ENCODE measurements around the gene JARID2.

Gene JARID2

DNA sequence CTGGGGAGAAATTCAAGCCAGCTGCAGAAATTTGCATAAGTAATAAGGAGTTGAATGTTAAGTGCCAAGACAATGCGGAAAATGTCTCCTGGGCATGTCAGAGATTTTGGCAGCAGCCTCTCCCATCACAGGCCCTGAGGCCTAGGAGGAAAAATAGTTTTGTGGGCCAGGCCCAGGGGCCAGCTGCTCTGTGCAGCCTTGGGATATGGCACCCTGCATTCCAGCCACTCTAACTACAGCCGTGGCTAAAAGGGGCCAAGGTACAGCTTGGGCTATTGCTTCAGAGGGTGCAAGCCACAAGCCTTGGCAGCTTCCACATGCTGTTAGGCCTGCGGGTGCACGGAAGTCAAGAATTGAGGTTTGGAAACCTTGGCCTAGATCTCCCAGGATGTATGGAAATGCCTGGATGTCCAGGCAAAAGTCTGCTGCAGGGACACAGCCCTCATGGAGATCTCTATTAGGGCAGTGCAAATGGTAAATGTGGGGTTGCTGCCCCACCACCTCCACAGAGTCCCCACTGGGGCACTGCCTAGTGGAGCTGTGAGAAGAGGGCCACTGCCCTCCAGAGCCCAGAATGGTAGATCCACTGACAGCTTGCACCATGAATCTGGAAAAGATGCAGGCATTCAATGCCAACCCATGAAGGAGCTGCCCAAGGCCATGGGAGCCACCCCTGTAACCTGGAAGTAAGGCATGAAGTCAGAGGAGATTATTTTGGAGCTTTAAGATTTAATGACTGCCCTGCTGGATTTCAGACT, 290.5 kb downstream of the JARID2 start:
- Histone ChIP-seq H3K4me3 (ENCODE audit: low read depth, low read length) (no peak overlapping the region), H3K36me3 (ENCODE audit: control insufficient read depth in 2 of 2, insufficient read depth in 1 of 2, low read length in 2 of 2) (peaks cover 0 to 6% of the 10 kb centered on the region in 2 experiments; a peak in 1 of 3 replicates), H3K27ac (ENCODE audit: extremely low read depth, low read depth, low read length) (no peak overlapping the region), H3K4me1 (ENCODE audit: control insufficient read depth, insufficient read depth, low read length) (no peaks in the 10 kb centered on the region), H3K9me3 (ENCODE audit: control insufficient read depth, insufficient read depth, low read depth, low read length) (no peaks in the 10 kb centered on the region)
- CTCF ChIA-PET = interaction anchor here (0.6 kb wide), 1 partner anchor 647 kb away, joined by 3 read pairs; no protein-coding TSS in a partner anchor
- TF ChIP-seq ZNF585B (tag by site-specific recombination; IDR thresholded peaks at IDR 0.05) = peak; percentile 68
- TF ChIP-seq ZNF701 (tag by site-specific recombination; IDR thresholded peaks at IDR 0.05) = no peak
- no peak for TF ChIP-seq IKZF3 (tag by site-specific recombination; IDR thresholded peaks at IDR 0.05)
- POLR2A ChIA-PET = no interaction called here

DNA sequence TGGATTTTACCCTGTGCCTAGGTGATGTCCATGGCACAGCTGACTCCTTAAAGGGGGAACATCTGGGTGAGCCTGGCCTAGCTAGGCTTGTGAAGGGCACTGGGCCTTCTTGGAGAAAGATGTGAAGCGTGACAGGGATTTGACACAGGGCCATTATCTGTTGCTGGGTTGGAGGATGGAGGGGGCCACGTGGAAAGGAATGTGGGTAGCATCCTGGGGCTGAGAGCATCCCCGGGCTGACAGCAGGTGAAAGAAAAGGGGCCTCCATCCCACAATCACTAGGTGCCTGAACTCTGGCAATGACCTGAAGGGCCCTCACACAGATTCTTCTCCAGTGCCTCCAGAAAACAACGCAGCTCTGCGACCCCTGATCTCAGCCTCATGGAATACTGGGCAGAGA, 292.2 kb downstream of the JARID2 start:
- H3K27ac ChIP-seq (ENCODE audit: extremely low read depth, low read depth, low read length) = no peak overlapping the region
- H3K4me1 ChIP-seq (ENCODE audit: control insufficient read depth, insufficient read depth, low read length) = no peaks in the 10 kb centered on the region
- H3K9me3 ChIP-seq (ENCODE audit: control insufficient read depth, insufficient read depth, low read depth, low read length) = no peaks in the 10 kb centered on the region
- no peak overlapping the region for H3K4me3 ChIP-seq (ENCODE audit: low read depth, low read length)
- H3K36me3 ChIP-seq (ENCODE audit: control insufficient read depth in 2 of 2, insufficient read depth in 1 of 2, low read length in 2 of 2) = no peaks in the 10 kb centered on the region
- CTCF ChIA-PET = no interaction called here
- TF ChIP-seq ZFP41 (tag by site-specific recombination; IDR thresholded peaks at IDR 0.05; ENCODE audit: borderline replicate concordance) (no peak), ZNF391 (tag by site-specific recombination; IDR thresholded peaks at IDR 0.05; ENCODE audit: borderline replicate concordance, low read depth) (no peak), ZNF701 (tag by site-specific recombination; IDR thresholded peaks at IDR 0.05) (no peak), ZNF239 (tag by site-specific recombination; IDR thresholded peaks at IDR 0.05) (no peak), ZNF341 (tag by site-specific recombination; IDR thresholded peaks at IDR 0.05; ENCODE audit: low read depth) (no peak), ZNF596 (tag by site-specific recombination; IDR thresholded peaks at IDR 0.05) (no peak), ZNF571 (tag by site-specific recombination; IDR thresholded peaks at IDR 0.05) (no peak)
- POLR2A ChIA-PET = no interaction called here

DNA sequence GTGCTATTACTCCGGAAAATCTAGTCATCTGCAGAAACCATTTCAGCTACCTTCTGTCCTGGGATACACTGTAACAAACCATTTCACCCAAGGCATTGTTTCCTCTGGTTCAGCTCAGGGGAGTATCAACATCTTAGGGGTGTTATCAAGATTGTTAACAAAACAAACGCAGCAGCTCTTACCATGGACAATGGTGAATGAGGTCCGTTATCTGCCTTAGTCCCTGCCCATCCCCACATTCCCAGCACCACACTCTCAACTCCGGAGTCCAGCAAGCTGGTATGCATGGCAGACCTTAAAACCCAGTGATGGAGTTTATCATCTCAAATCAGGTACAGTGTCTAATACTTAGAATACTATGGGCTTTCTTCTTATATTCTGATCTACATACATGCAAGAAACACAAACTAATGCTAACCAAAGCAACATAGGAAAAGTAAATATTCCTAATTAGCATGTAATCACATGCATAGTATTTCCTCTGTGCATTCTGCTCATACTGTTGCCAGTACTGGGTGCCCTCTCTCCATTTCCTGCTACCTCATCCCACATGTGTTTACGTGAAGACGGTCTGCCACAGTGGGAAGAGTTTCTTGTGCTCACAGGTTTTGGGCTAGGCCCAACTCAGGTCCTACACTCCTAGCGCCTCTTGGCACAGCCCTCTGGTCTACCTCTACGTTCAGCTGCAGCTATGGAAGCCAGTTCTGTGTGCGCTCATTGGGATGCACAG, 293.1 kb downstream of the JARID2 start:
- ChIA-PET CTCF (no interaction called here), POLR2A (no interaction called here)
- Histone ChIP-seq H3K4me3 (ENCODE audit: low read depth, low read length) (no peak overlapping the region), H3K4me1 (ENCODE audit: control insufficient read depth, insufficient read depth, low read length) (no peaks in the 10 kb centered on the region), H3K36me3 (ENCODE audit: control insufficient read depth in 2 of 2, insufficient read depth in 1 of 2, low read length in 2 of 2) (no peaks in the 10 kb centered on the region), H3K9me3 (ENCODE audit: control insufficient read depth, insufficient read depth, low read depth, low read length) (no peaks in the 10 kb centered on the region), H3K27ac (ENCODE audit: extremely low read depth, low read depth, low read length) (no peak overlapping the region)
- TF ChIP-seq ZBTB8A (tag by site-specific recombination; IDR thresholded peaks at IDR 0.05) = no peak
- TF ChIP-seq ZNF211 (tag by site-specific recombination; IDR thresholded peaks at IDR 0.05; ENCODE audit: low read depth) = no peak

DNA sequence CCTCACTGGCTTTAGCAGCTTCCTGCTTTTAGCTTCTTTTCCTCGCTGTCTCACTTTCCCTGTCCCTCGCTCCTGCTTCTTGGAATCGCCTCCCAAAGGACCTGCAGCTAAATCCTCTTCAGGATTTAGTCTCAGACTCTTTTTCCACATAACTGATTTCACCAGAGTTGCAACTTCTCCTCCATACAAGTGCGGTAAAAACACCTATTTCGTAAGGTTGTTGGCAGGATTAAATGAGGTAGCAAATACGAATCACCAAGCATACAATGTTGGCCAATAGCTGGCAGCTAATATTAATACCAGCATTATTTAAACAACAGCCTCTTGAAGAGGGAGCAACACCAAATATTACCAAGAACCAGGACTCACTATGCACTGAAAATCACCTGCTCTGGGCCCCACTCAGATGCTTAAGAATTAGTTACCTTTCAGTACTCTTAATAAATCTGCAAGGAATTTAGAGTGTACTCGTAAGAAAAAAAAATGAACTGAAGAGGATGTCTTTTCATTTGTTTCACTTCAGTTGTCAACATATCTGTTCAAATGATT, 293.9 kb downstream of the JARID2 start:
- ChIA-PET POLR2A (no interaction called here), CTCF (no interaction called here)
- Histone ChIP-seq H3K27ac (ENCODE audit: extremely low read depth, low read depth, low read length) (no peak overlapping the region), H3K4me3 (ENCODE audit: low read depth, low read length) (no peak overlapping the region), H3K9me3 (ENCODE audit: control insufficient read depth, insufficient read depth, low read depth, low read length) (no peaks in the 10 kb centered on the region), H3K36me3 (ENCODE audit: control insufficient read depth in 2 of 2, insufficient read depth in 1 of 2, low read length in 2 of 2) (no peaks in the 10 kb centered on the region), H3K4me1 (ENCODE audit: control insufficient read depth, insufficient read depth, low read length) (no peaks in the 10 kb centered on the region)
- no peak for TF ChIP-seq GLIS1 (tag by site-specific recombination; IDR thresholded peaks at IDR 0.05)
- no peak for TF ChIP-seq ZNF600 (tag by site-specific recombination; IDR thresholded peaks at IDR 0.05)
- TF ChIP-seq ZNF23 (tag by site-specific recombination; IDR thresholded peaks at IDR 0.05; ENCODE audit: borderline replicate concordance) = no peak
- no peak for TF ChIP-seq ZFP3 (tag by site-specific recombination; IDR thresholded peaks at IDR 0.05; ENCODE audit: low read depth)
- TF ChIP-seq KLF7 (tag by site-specific recombination; IDR thresholded peaks at IDR 0.05; ENCODE audit: borderline replicate concordance) = no peak
- TF ChIP-seq HOXC10 (CRISPR knock-in tag; IDR thresholded peaks at IDR 0.05) = no peak
- no peak for TF ChIP-seq ZNF626 (tag by site-specific recombination; IDR thresholded peaks at IDR 0.05)
- no peak for TF ChIP-seq SCRT1 (tag by site-specific recombination; IDR thresholded peaks at IDR 0.05; ENCODE audit: borderline replicate concordance)
- TF ChIP-seq ZNF433 (tag by site-specific recombination; IDR thresholded peaks at IDR 0.05; ENCODE audit: low read depth) = no peak
- no peak for TF ChIP-seq ZNF174 (tag by site-specific recombination; IDR thresholded peaks at IDR 0.05)
- TF ChIP-seq, protein P1, sequence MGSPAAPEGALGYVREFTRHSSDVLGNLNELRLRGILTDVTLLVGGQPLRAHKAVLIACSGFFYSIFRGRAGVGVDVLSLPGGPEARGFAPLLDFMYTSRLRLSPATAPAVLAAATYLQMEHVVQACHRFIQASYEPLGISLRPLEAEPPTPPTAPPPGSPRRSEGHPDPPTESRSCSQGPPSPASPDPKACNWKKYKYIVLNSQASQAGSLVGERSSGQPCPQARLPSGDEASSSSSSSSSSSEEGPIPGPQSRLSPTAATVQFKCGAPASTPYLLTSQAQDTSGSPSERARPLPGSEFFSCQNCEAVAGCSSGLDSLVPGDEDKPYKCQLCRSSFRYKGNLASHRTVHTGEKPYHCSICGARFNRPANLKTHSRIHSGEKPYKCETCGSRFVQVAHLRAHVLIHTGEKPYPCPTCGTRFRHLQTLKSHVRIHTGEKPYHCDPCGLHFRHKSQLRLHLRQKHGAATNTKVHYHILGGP (tag by site-specific recombination; IDR thresholded peaks at IDR 0.05) = no peak
- no peak for TF ChIP-seq ZIC2 (tag by site-specific recombination; IDR thresholded peaks at IDR 0.05)
- TF ChIP-seq ZNF416 (tag by site-specific recombination; IDR thresholded peaks at IDR 0.05) = no peak
- no peak for TF ChIP-seq ZNF777 (tag by site-specific recombination; IDR thresholded peaks at IDR 0.05; ENCODE audit: borderline replicate concordance)
- TF ChIP-seq HOXA7 (CRISPR knock-in tag; IDR thresholded peaks at IDR 0.05; ENCODE audit: borderline replicate concordance) = no peak
